Measurements from ENCODE around the gene MAD1L1. TPM values are rescaled to one million over a fixed set of nuclear protein-coding genes. Genes with fewer than 3 reads are reported as not detected.
"Not testable (repeated sequence)": the region's sequence is repeated elsewhere in the genome, so short reads cannot be mapped to it uniquely, and the experiment has no call there.

The MAD1L1 gene
- total RNA-seq, 2 donors from 2014 or later = 59.1 to 61.4 TPM

GRCh38 chr7:1843271-1843861 is 389.4 kb downstream of the MAD1L1 start:
- Histone ChIP-seq H3K27me3 (ENCODE audit: control insufficient read depth, insufficient read depth, low read length, poor library complexity, severe bottlenecking) (no peaks in the 10 kb centered on the region), H3K9me3 (ENCODE audit: control insufficient read depth, low read length) (no peaks in the 10 kb centered on the region), H3K27ac (ENCODE audit: low read depth, low read length) (peak overlapping the region; percentile 44), H3K9ac (ENCODE audit: extremely low read depth, low read length, poor library complexity, severe bottlenecking) (no peak overlapping the region), H3K4me1 (ENCODE audit: control insufficient read depth, insufficient read depth, low read length) (no peaks in the 10 kb centered on the region), H3K36me3 (ENCODE audit: control insufficient read depth, insufficient read depth, low read length) (no peaks in the 10 kb centered on the region), H3K4me3 (ENCODE audit: low read length) (no peak overlapping the region)
- no peak for TF ChIP-seq CTCF (conservative IDR thresholded peaks at IDR 0.05)
- DNase-seq = peak; percentile 32
- H3K4me3 Mint-ChIP-seq = no peak overlapping the region
- no peaks in the 10 kb centered on the region for H3K36me3 Mint-ChIP-seq (ENCODE audit: low read depth)
- no peaks in the 10 kb centered on the region for H3K9me3 Mint-ChIP-seq
- H3K4me1 Mint-ChIP-seq = peaks cover 6% of the 10 kb centered on the region
- H3K27me3 Mint-ChIP-seq (ENCODE audit: insufficient read depth) = no peaks in the 10 kb centered on the region
- H3K27ac Mint-ChIP-seq = no peak overlapping the region
- 95% methylated on average over 22 to 26 of the region's 26 CpGs for WGBS, 2 experiments (ENCODE audit: insufficient coverage in 1 of 2, insufficient read length in 1 of 2)

GRCh38 chr7:1842321-1843221 is 390.2 kb downstream of the MAD1L1 start:
- H3K27ac Mint-ChIP-seq = no peak overlapping the region
- Histone ChIP-seq H3K9me3 (ENCODE audit: control insufficient read depth, low read length) (no peaks in the 10 kb centered on the region), H3K36me3 (ENCODE audit: control insufficient read depth, insufficient read depth, low read length) (no peaks in the 10 kb centered on the region), H3K9ac (ENCODE audit: extremely low read depth, low read length, poor library complexity, severe bottlenecking) (no peak overlapping the region), H3K27me3 (ENCODE audit: control insufficient read depth, insufficient read depth, low read length, poor library complexity, severe bottlenecking) (no peaks in the 10 kb centered on the region), H3K27ac (ENCODE audit: low read depth, low read length) (peak overlapping the region; percentile 44), H3K4me1 (ENCODE audit: control insufficient read depth, insufficient read depth, low read length) (no peaks in the 10 kb centered on the region), H3K4me3 (ENCODE audit: low read length) (no peak overlapping the region)
- H3K36me3 Mint-ChIP-seq (ENCODE audit: low read depth) = peaks cover under 1% of the 10 kb centered on the region
- 91 to 93% methylated on average over 16 to 31 of the region's 31 CpGs for WGBS, 2 experiments (ENCODE audit: insufficient coverage in 1 of 2, insufficient read length in 1 of 2)
- H3K4me1 Mint-ChIP-seq = peaks cover 6% of the 10 kb centered on the region
- H3K27me3 Mint-ChIP-seq (ENCODE audit: insufficient read depth) = no peaks in the 10 kb centered on the region
- peak; percentile 37 for TF ChIP-seq CTCF (conservative IDR thresholded peaks at IDR 0.05)
- peak; percentile 69 for DNase-seq
- H3K4me3 Mint-ChIP-seq = no peak overlapping the region
- no peaks in the 10 kb centered on the region for H3K9me3 Mint-ChIP-seq

DNA sequence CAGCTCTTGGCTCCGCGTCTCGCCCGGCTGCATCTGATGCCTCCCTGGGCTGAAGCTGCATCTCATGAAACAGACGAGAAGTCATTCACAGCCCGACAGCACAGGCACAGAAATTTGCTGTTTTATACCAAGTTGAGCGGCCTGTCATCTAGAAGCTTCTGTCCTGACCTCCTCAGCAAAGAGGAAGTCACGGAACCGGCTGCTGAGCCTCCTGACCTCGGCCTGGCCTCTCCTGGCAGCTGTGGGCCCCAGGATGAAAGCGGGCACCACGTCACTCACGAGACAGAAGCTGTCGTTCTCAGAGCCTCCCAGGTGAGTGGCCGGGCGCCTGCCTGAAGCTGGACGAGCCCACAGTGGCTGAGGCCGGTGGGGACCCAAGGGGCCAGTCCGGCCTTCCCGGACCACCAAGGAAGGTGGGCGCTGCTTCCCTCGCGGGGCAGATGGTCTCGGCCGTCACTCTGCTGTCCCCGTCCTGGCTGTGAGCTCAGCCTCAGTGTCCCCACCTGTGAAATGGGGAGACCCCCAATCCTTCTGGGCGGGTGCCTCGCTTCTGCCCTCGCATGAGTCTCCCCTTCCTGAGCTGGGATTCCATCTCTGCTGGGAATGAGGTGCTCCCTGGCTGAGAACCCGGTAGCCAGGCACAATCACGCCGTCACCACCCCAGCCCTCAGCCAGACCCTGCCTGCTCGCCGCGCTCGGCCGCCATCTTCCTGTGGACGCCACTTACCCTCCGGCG is 391.3 kb downstream of the MAD1L1 start:
- WGBS, 2 experiments (ENCODE audit: insufficient coverage in 1 of 2, insufficient read length in 1 of 2) = 93% methylated on average over 20 to 40 of the region's 40 CpGs
- H3K4me1 Mint-ChIP-seq; H3K9me3 ChIP-seq (ENCODE audit: control insufficient read depth, low read length); H3K4me3 Mint-ChIP-seq; H3K36me3 Mint-ChIP-seq (ENCODE audit: low read depth); H3K27ac ChIP-seq (ENCODE audit: low read depth, low read length); H3K4me3 ChIP-seq (ENCODE audit: low read length); H3K27ac Mint-ChIP-seq; H3K4me1 ChIP-seq (ENCODE audit: control insufficient read depth, insufficient read depth, low read length); H3K36me3 ChIP-seq (ENCODE audit: control insufficient read depth, insufficient read depth, low read length); H3K9ac ChIP-seq (ENCODE audit: extremely low read depth, low read length, poor library complexity, severe bottlenecking); H3K27me3 Mint-ChIP-seq (ENCODE audit: insufficient read depth); H3K27me3 ChIP-seq (ENCODE audit: control insufficient read depth, insufficient read depth, low read length, poor library complexity, severe bottlenecking); H3K9me3 Mint-ChIP-seq: not testable (repeated sequence)
- peak; percentile 24 for DNase-seq

DNA sequence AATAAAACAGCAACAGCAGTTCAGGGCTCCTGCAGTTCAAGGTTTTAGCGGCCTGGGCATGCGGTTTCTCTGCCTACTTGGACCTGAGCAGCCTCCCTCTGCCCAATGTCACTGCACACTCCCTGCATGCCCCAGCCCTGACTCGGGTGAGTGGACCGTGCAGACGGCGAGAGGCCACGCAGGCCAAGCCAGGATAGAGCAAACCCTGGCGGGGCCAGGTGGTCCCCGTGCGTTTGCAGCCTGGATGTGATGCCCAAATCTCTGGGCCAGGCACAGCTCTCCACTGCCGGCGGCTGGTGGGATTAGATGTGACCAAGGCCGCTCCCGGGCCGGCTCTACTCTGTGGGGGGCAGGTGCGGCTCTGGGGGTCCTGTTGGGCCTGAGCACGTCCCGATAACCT is 392.0 kb downstream of the MAD1L1 start:
- H3K9ac ChIP-seq (ENCODE audit: extremely low read depth, low read length, poor library complexity, severe bottlenecking); H3K36me3 ChIP-seq (ENCODE audit: control insufficient read depth, insufficient read depth, low read length); H3K4me1 ChIP-seq (ENCODE audit: control insufficient read depth, insufficient read depth, low read length); H3K36me3 Mint-ChIP-seq (ENCODE audit: low read depth); H3K27me3 ChIP-seq (ENCODE audit: control insufficient read depth, insufficient read depth, low read length, poor library complexity, severe bottlenecking); H3K27me3 Mint-ChIP-seq (ENCODE audit: insufficient read depth); H3K27ac ChIP-seq (ENCODE audit: low read depth, low read length); H3K9me3 Mint-ChIP-seq; H3K4me1 Mint-ChIP-seq; H3K9me3 ChIP-seq (ENCODE audit: control insufficient read depth, low read length); H3K4me3 ChIP-seq (ENCODE audit: low read length); H3K27ac Mint-ChIP-seq; H3K4me3 Mint-ChIP-seq: not testable (repeated sequence)
- 92 to 93% methylated on average over 8 to 15 of the region's 18 CpGs for WGBS, 2 experiments (ENCODE audit: insufficient coverage in 1 of 2, insufficient read length in 1 of 2)
- DNase-seq = peak; percentile 41

All from endodermal cell (in vitro differentiated cells).